Smooth muscle cell of the pulmonary artery (primary cell): ENCODE results near the gene CCDC14. TPM values are rescaled to one million over a fixed set of nuclear protein-coding genes. Genes with fewer than 3 reads are reported as not detected.

ENCODE experiments used
- total RNA-seq: library from RNA; depleted of rRNA; stranded (reverse); fragments of >200 nt; gene quantifications from 2 replicates; pipeline ENCODE4 v1.2.3, GENCODE V29; 2014

CCDC14 gene, protein sequence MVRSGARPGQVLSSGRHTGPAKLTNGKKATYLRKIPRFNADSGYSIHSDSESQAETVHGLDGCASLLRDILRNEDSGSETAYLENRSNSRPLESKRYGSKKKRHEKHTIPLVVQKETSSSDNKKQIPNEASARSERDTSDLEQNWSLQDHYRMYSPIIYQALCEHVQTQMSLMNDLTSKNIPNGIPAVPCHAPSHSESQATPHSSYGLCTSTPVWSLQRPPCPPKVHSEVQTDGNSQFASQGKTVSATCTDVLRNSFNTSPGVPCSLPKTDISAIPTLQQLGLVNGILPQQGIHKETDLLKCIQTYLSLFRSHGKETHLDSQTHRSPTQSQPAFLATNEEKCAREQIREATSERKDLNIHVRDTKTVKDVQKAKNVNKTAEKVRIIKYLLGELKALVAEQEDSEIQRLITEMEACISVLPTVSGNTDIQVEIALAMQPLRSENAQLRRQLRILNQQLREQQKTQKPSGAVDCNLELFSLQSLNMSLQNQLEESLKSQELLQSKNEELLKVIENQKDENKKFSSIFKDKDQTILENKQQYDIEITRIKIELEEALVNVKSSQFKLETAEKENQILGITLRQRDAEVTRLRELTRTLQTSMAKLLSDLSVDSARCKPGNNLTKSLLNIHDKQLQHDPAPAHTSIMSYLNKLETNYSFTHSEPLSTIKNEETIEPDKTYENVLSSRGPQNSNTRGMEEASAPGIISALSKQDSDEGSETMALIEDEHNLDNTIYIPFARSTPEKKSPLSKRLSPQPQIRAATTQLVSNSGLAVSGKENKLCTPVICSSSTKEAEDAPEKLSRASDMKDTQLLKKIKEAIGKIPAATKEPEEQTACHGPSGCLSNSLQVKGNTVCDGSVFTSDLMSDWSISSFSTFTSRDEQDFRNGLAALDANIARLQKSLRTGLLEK
- 32.9 and 37.1 TPM in 2 replicates for total RNA-seq

DNA sequence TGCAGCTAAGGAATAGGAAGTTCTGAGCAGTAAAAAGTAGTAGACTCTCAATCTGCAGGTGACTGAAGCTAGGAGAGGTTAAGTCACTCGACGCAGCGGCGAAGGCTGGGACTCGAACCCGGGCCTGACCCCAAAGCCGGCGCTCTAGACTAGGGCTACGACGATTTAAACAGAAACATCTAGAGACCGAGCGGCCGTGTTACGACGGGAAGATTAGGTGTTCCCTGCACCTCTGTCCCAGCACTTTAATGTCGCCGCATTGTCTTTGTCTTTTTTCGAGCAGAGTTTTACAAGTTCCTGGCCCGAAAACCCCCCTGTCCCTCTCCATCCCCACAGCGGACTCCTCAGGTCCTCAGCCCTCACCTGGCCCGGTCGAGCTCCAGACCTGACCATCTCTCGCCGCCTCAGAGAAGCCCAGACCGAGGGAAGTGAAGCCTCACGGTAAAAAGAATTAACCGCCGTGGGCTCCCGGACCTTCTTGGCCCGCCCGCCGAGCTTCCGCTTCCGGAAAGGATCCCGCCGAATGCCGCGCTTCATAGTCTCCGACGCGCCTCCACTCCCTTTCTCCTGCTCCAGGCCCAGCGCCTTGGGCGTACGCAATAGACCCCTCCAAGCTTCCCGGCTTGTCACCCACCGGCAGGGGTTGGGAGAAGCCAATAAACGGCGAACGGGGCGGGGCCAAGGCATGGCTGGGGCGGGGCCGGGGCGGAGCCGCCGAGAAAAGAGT is at the start of gene CCDC14:
Gene CCDC14 (minus strand): TSS at position 449 of the 727 bp plus-strand sequence. CDS start 56 bp downstream, at position 393.

GRCh38 chr3:123991730-123992588 is 30.9 kb upstream of the CCDC14 start, which contains the start of gene ROPN1:
Gene ROPN1, minus strand, starts transcription at chr3:123992124. Its CDS starts 11,643 bp downstream, at chr3:123980481.

DNA sequence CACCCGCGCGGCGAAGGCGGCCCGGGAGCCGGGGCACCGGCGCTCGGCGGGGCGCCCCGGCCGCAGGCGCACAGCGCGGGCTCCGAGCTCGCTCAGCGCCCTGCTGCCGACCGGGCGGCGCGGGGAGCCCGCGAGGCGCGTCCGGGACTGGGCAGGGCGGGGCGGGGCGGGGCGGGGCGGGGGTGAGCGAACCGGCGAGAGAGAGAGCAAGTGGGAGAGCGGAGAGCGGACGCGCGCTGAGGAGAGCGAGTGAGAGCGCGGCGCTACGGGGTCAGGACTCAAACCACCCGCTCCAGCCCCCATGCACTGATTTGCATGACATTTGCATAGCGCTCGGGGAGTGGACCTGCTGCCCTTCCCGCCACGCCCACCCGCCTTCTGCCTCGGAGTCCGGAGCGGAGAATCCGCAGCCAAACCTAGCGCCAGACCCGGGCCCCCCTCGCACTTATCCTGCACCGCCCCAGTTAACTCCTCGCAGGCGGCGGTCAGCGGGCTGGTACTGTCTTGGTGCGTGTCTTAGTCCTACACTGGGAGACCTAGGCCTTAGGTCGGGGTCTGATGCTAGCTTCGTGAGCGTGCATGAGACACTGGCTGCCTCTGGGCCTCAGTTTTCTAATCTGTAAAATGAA is 76.7 kb downstream of the CCDC14 start, which contains the start of gene MYLK:
Gene MYLK (minus strand): TSS at position 130 of the 629 bp plus-strand sequence. CDS start 90,491 bp downstream, outside the sequence.

Other genes starting within 250 kb of the CCDC14 start
- 235 and 500 TPM in 2 replicates for gene MYLK, start 76.9 kb downstream of the CCDC14 start, total RNA-seq
- not detected in 2 replicates for gene ROPN1, start 30.9 kb upstream of the CCDC14 start, total RNA-seq
- 1.7 and 5.3 TPM in 2 replicates for gene KALRN, start 72.1 kb upstream of the CCDC14 start, total RNA-seq